IMR-90 (cell line): ENCODE data around the gene TBC1D22A. TPM values are rescaled to one million over a fixed set of nuclear protein-coding genes. Genes with fewer than 3 reads are reported as not detected.

Source experiments
- ATAC-seq: fragments of 200-7000 bp; cut with Tn5 transposase; 2 replicates; pipeline ENCODE4 v1.9.1; 2020; ENCODE audit warnings: low read depth, mild to moderate bottlenecking, moderate library complexity
- BruUV-seq: library from RNA; stranded (reverse); fragments of 400-500 nt; replicated peaks from 2 replicates; lab custom pipeline; 2021; lab: Mats Ljungman, UMichigan
- CTCF ChIA-PET: fragments of 300-600 bp; formaldehyde crosslinking; extraction: SDS; loops from one replicate; lab custom pipeline; 2021; ENCODE audit warnings: antibody characterized with exemption; lab: Yijun Ruan, JAX
- POLR2A ChIA-PET: fragments of 300-600 bp; sonication (Branson Sonifier 250); formaldehyde crosslinking; loops from one replicate; lab custom pipeline; 2022; ENCODE audit warnings: antibody characterized with exemption; ENCODE audit not compliant: unreplicated experiment; lab: Charles Lee
- DNase-seq: peaks from one replicate; pipeline ENCODE4 v3.0.0; 2013
- H2AFZ ChIP-seq: replicated peaks from 2 replicates; pipeline ENCODE3; 2013; ENCODE audit warnings: low read length, mild to moderate bottlenecking; ENCODE audit not compliant: poor library complexity
- H2AK5ac ChIP-seq: 2 replicates; pipeline ENCODE4 v1.6.1; 2013; ENCODE audit warnings: low read depth, low read length, inconsistent platforms
- H2AK9ac ChIP-seq: replicated peaks from 2 replicates; pipeline ENCODE3; 2013; ENCODE audit warnings: mild to moderate bottlenecking, low read depth, low read length, moderate library complexity; ENCODE audit not compliant: poor library complexity
- H2BK120ac ChIP-seq: 2 replicates; pipeline ENCODE4 v1.6.1; 2013; ENCODE audit warnings: low read depth, low read length, inconsistent platforms
- H2BK15ac ChIP-seq: 3 replicates; pipeline ENCODE4 v1.6.1; 2013; ENCODE audit warnings: low read depth, low read length, inconsistent platforms
- H2BK20ac ChIP-seq: 2 replicates; pipeline ENCODE4 v1.6.1; 2013; ENCODE audit warnings: low read depth, mild to moderate bottlenecking, inconsistent platforms, low read length, moderate library complexity
- H2BK5ac ChIP-seq: 2 replicates; pipeline ENCODE4 v1.6.1; 2013; ENCODE audit warnings: mild to moderate bottlenecking, low read depth, low read length, inconsistent platforms; ENCODE audit not compliant: poor library complexity, severe bottlenecking
- H3K14ac ChIP-seq: replicated peaks from 2 replicates; pipeline ENCODE4 v1.6.1; 2013; ENCODE audit warnings: low read depth, low read length, inconsistent platforms
- H3K18ac ChIP-seq: 2 replicates; pipeline ENCODE4 v1.6.1; 2013; ENCODE audit warnings: low read depth, low read length, control low read depth
- H3K23ac ChIP-seq: 2 replicates; pipeline ENCODE4 v1.6.1; 2013; ENCODE audit warnings: low read depth, low read length, inconsistent platforms
- H3K27ac ChIP-seq: 2 replicates; pipeline ENCODE4 v1.5.1; 2013; ENCODE audit warnings: mild to moderate bottlenecking, control low read depth, low read length; ENCODE audit not compliant: insufficient read depth
- H3K27me3 ChIP-seq: 2 replicates; pipeline ENCODE4 v1.6.1; 2013; ENCODE audit warnings: low read length; ENCODE audit not compliant: control insufficient read depth, insufficient read depth
- H3K36me3 ChIP-seq: 2 replicates; pipeline ENCODE4 v1.6.1; 2013; ENCODE audit warnings: low read length, mixed read lengths; ENCODE audit not compliant: control insufficient read depth, insufficient read depth
- H3K4ac ChIP-seq: 2 replicates; pipeline ENCODE4 v1.6.1; 2013; ENCODE audit warnings: low read depth, low read length, inconsistent platforms
- H3K4me1 ChIP-seq: 2 replicates; pipeline ENCODE4 v1.6.1; 2013; ENCODE audit warnings: low read length, mixed read lengths; ENCODE audit not compliant: control insufficient read depth, insufficient read depth
- H3K4me2 ChIP-seq: 2 replicates; pipeline ENCODE4 v1.6.1; 2013; ENCODE audit warnings: low read depth, mild to moderate bottlenecking, control low read depth, low read length, moderate library complexity
- H3K4me3 ChIP-seq: 2 replicates; pipeline ENCODE4 v1.5.1; 2013; ENCODE audit warnings: low read depth, mild to moderate bottlenecking, control low read depth, low read length, moderate library complexity; ENCODE audit not compliant: insufficient read depth
- H3K56ac ChIP-seq: 2 replicates; pipeline ENCODE4 v1.6.1; 2013; ENCODE audit warnings: low read length, inconsistent platforms; ENCODE audit not compliant: insufficient read depth; ENCODE audit errors: extremely low read depth
- H3K79me1 ChIP-seq, 2 experiments: 2 replicates each; pipeline ENCODE4 v1.6.1; 2013; ENCODE audit warnings: low read length in 2 of 2, inconsistent platforms in 1 of 2, low read depth in 1 of 2
- H3K9ac ChIP-seq: 2 replicates; pipeline ENCODE4 v1.6.1; 2013; ENCODE audit warnings: low read depth, low read length, control low read depth
- H3K9me1 ChIP-seq: 2 replicates; pipeline ENCODE4 v1.6.1; 2013; ENCODE audit warnings: low read length, inconsistent platforms; ENCODE audit not compliant: insufficient read depth
- H3K9me3 ChIP-seq: 2 replicates; pipeline ENCODE4 v1.6.1; 2013; ENCODE audit warnings: low read length; ENCODE audit not compliant: control insufficient read depth, insufficient read depth
- H4K20me1 ChIP-seq: 2 replicates; pipeline ENCODE4 v1.6.1; 2013; ENCODE audit warnings: low read length, inconsistent platforms; ENCODE audit not compliant: insufficient read depth
- H4K5ac ChIP-seq: 2 replicates; pipeline ENCODE4 v1.6.1; 2013; ENCODE audit warnings: mild to moderate bottlenecking, low read depth, low read length, control low read depth
- H4K8ac ChIP-seq, 2 experiments: 2 replicates each; pipeline ENCODE4 v1.6.1; 2013; ENCODE audit warnings: low read depth in 2 of 2, low read length in 2 of 2, control low read depth in 1 of 2, inconsistent platforms in 1 of 2
- H4K91ac ChIP-seq: 2 replicates; pipeline ENCODE4 v1.6.1; 2013; ENCODE audit warnings: low read depth, low read length, inconsistent platforms; ENCODE audit not compliant: insufficient read depth
- BHLHE40 ChIP-seq: fragments of 150-350 bp; IDR thresholded peaks from 2 replicates; pipeline ENCODE4 v1.6.1; 2016; ENCODE audit warnings: mild to moderate bottlenecking, low read depth, low read length
- CEBPB ChIP-seq: IDR thresholded peaks from 2 replicates; pipeline ENCODE4 v1.6.1; 2012; ENCODE audit warnings: low read depth, low read length, improper control_type of control experiment
- CHD1 ChIP-seq: IDR thresholded peaks from 2 replicates; pipeline ENCODE4 v1.6.1; 2012; ENCODE audit warnings: low read depth, low read length, improper control_type of control experiment
- FOS ChIP-seq: fragments of 150-350 bp; IDR thresholded peaks from 2 replicates; pipeline ENCODE4 v1.6.1; 2016; ENCODE audit warnings: low read depth, low read length
- MAFK ChIP-seq: IDR thresholded peaks from 2 replicates; pipeline ENCODE4 v1.6.1; 2012; ENCODE audit warnings: low read depth, low read length, improper control_type of control experiment
- MAZ ChIP-seq: IDR thresholded peaks from 2 replicates; pipeline ENCODE4 v1.6.1; 2012; ENCODE audit warnings: low read depth, mild to moderate bottlenecking, low read length, improper control_type of control experiment, moderate library complexity, borderline replicate concordance
- MXI1 ChIP-seq: IDR thresholded peaks from 2 replicates; pipeline ENCODE4 v1.6.1; 2012; ENCODE audit warnings: low read depth, mild to moderate bottlenecking, low read length, moderate library complexity, borderline replicate concordance
- NFE2L2 ChIP-seq: fragments of 150-350 bp; IDR thresholded peaks from 2 replicates; pipeline ENCODE4 v1.6.1; 2016; ENCODE audit warnings: low read depth, mild to moderate bottlenecking, low read length
- POLR2A ChIP-seq: IDR thresholded peaks from 2 replicates; pipeline ENCODE4 v1.6.1; 2012; ENCODE audit warnings: mild to moderate bottlenecking, low read depth, low read length
- RAD21 ChIP-seq: IDR thresholded peaks from 2 replicates; pipeline ENCODE4 v1.6.1; 2012; ENCODE audit warnings: low read length, improper control_type of control experiment
- RCOR1 ChIP-seq: IDR thresholded peaks from 2 replicates; pipeline ENCODE4 v1.6.1; 2012; ENCODE audit warnings: mild to moderate bottlenecking, low read length, improper control_type of control experiment; ENCODE audit not compliant: insufficient replicate concordance
- RFX5 ChIP-seq: IDR thresholded peaks from 2 replicates; pipeline ENCODE4 v1.8.0; 2012; ENCODE audit warnings: low read depth, mild to moderate bottlenecking, low read length, moderate library complexity
- SMC3 ChIP-seq: fragments of 150-350 bp; IDR thresholded peaks from 2 replicates; pipeline ENCODE4 v1.6.1; 2016; ENCODE audit warnings: low read depth, mild to moderate bottlenecking, antibody characterized with exemption, low read length, moderate library complexity
- WGBS, 2 experiments: methylation state at CpG; one replicate each; pipeline versions ENCODE4 v1.1.5 to v1.1.7; 2013; ENCODE audit warnings: missing lambda C conversion rate in 2 of 2; ENCODE audit not compliant: insufficient read length in 1 of 2; ENCODE audit errors: extremely low coverage in 2 of 2; 5-methylcytosine and 5-hydroxymethylcytosine counted together
- dilution Hi-C: fragments of 300-500 bp; cut with HindIII; formaldehyde crosslinking; loops from one replicate; pipeline ENCODE4 v1.14.3; 2018; ENCODE audit warnings: low sequenced_read_pairs; ENCODE audit not compliant: unreplicated experiment
- in situ Hi-C: fragments of 300-500 bp; cut with MboI; formaldehyde crosslinking; loops from 3 replicates; pipeline ENCODE4 v1.14.3; 2019; ENCODE audit warnings: low sequenced_read_pairs, inconsistent platforms, mixed read lengths
- intact Hi-C: fragments of 100-400 bp; cut with micrococcal nuclease; formaldehyde crosslinking; loops from 2 replicates; pipeline ENCODE4 v1.10.0; 2022
- polyA plus RNA-seq, 3 experiments: library from polyadenylated mRNA; depleted of rRNA; stranded (reverse); fragments of >200 nt; gene quantifications; 2 replicates each; pipeline ENCODE4 v1.2.3, GENCODE V29; 2012; ENCODE audit warnings: low replicate concordance in 1 of 3
- total RNA-seq: library from RNA; depleted of rRNA; stranded (reverse); fragments of >200 nt; gene quantifications from 2 replicates; pipeline ENCODE4 v1.2.3, GENCODE V29; 2012
- TF ChIP-seq, protein P1 (sequence below): conservative IDR thresholded peaks from 2 replicates; pipeline ENCODE4 v1.5.1; 2012; ENCODE audit warnings: mild to moderate bottlenecking, low read depth, low read length, improper control_type of control experiment
- TF ChIP-seq, protein P2 (sequence below): fragments of 150-350 bp; IDR thresholded peaks from 2 replicates; pipeline ENCODE4 v1.6.1; 2016; ENCODE audit warnings: low read depth, mild to moderate bottlenecking, low read length, moderate library complexity, borderline replicate concordance
- TF ChIP-seq, protein P3 (sequence below): fragments of 150-350 bp; IDR thresholded peaks from 2 replicates; pipeline ENCODE4 v1.6.1; 2017; ENCODE audit warnings: mild to moderate bottlenecking, antibody characterized with exemption, low read length, low read depth

The TBC1D22A gene
- total and polyA plus RNA-seq, 2 of the 4 experiments (the other 2 are of a cell fraction), result 9.0 to 16.7 TPM

DNA sequence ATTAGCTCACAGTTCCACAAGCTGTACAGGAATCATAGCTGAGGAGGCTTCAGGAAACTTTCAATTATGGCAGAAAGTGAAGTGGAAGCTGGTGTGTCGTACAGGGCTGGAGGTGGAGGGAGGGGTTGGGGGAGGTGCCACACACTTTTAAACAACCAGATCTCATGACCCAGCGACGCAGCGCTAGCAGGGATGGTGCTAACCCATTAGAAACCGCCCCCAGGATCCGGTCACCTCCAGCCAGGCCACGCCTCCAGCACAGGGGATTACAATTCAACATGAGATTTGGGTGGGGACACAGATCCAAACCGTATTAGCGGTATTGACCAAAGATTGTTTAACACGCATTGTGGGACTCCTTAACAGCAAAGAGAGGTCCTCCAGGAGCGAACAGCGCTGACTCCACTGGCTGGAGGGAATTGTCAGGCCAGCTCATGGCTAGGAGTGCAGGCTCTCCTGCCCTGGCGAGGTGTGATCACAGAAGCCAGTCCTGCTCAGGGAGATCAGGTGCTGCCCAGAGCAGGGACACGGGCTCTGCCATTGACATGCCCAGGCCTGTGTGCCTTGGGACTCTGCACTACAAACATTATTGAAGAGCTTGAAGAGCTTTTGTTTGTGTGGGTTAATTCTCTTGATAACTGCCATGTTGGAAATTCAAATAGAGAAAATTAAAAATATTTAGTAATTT lies 215.3 kb downstream of the TBC1D22A start:
- BruUV-seq, result no TSS peak
- CTCF ChIA-PET, result no interaction called here
- TF ChIP-seq POLR2A (no peak), SMC3 (no peak), RCOR1 (no peak), RAD21 (no peak), FOS (no peak), MXI1 (no peak), RFX5 (no peak), MAZ (no peak), CHD1 (no peak), MAFK (no peak), NFE2L2 (no peak), BHLHE40 (no peak), CEBPB (no peak)
- TF ChIP-seq, protein P1, sequence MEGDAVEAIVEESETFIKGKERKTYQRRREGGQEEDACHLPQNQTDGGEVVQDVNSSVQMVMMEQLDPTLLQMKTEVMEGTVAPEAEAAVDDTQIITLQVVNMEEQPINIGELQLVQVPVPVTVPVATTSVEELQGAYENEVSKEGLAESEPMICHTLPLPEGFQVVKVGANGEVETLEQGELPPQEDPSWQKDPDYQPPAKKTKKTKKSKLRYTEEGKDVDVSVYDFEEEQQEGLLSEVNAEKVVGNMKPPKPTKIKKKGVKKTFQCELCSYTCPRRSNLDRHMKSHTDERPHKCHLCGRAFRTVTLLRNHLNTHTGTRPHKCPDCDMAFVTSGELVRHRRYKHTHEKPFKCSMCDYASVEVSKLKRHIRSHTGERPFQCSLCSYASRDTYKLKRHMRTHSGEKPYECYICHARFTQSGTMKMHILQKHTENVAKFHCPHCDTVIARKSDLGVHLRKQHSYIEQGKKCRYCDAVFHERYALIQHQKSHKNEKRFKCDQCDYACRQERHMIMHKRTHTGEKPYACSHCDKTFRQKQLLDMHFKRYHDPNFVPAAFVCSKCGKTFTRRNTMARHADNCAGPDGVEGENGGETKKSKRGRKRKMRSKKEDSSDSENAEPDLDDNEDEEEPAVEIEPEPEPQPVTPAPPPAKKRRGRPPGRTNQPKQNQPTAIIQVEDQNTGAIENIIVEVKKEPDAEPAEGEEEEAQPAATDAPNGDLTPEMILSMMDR, result no peak
- TF ChIP-seq, protein P2, sequence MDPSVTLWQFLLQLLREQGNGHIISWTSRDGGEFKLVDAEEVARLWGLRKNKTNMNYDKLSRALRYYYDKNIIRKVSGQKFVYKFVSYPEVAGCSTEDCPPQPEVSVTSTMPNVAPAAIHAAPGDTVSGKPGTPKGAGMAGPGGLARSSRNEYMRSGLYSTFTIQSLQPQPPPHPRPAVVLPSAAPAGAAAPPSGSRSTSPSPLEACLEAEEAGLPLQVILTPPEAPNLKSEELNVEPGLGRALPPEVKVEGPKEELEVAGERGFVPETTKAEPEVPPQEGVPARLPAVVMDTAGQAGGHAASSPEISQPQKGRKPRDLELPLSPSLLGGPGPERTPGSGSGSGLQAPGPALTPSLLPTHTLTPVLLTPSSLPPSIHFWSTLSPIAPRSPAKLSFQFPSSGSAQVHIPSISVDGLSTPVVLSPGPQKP, result no peak
- TF ChIP-seq, protein P3, sequence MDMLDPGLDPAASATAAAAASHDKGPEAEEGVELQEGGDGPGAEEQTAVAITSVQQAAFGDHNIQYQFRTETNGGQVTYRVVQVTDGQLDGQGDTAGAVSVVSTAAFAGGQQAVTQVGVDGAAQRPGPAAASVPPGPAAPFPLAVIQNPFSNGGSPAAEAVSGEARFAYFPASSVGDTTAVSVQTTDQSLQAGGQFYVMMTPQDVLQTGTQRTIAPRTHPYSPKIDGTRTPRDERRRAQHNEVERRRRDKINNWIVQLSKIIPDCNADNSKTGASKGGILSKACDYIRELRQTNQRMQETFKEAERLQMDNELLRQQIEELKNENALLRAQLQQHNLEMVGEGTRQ, result no peak
- intact Hi-C loops, result no loop called here
- Histone ChIP-seq H3K4ac (no peak overlapping the region), H4K8ac (no peak overlapping the region), H3K4me2 (no peak overlapping the region), H3K23ac (no peak overlapping the region), H2BK5ac (no peak overlapping the region), H3K79me1 (peaks cover 3 to 13% of the 10 kb centered on the region in 2 experiments; a peak in 3 of 4 replicates), H3K9me3 (no peaks in the 10 kb centered on the region), H3K18ac (no peak overlapping the region), H3K4me3 (no peak overlapping the region), H4K5ac (no peak overlapping the region), H2AFZ (no peak overlapping the region), H3K9ac (no peak overlapping the region), H4K20me1 (no peaks in the 10 kb centered on the region; the same call in 1 of the 2 replicates), H3K4me1 (peaks cover 2% of the 10 kb centered on the region; the same call in 1 of the 2 replicates), H4K91ac (no peak overlapping the region), H3K27ac (no peak overlapping the region), H3K27me3 (no peaks in the 10 kb centered on the region), H3K56ac (no peak overlapping the region), H3K36me3 (peaks cover 18% of the 10 kb centered on the region), H2AK9ac (no peak overlapping the region), H3K9me1 (peaks cover 15% of the 10 kb centered on the region; the same call in 1 of the 2 replicates), H2BK15ac (no peak overlapping the region), H2AK5ac (no peak overlapping the region), H2BK20ac (no peak overlapping the region), H2BK120ac (no peak overlapping the region), H3K14ac (no peak overlapping the region)
- 85% methylated on average over 4 of the region's 14 CpGs; no CpG with 5 or more reads in 1 of the 2 experiments for WGBS, 2 experiments
- dilution Hi-C loops, result no loop called here
- POLR2A ChIA-PET, result no interaction called here
- DNase-seq, result no peak
- in situ Hi-C loops, result no loop called here
- no peak for ATAC-seq
